PC-9 (cell line): Measurements from ENCODE around the gene CFL1. TPM values are rescaled to one million over a fixed set of nuclear protein-coding genes. Genes with fewer than 3 reads are reported as not detected.

Source experiments
- BruUV-seq: library from RNA; stranded (reverse); fragments of 400-500 nt; replicated peaks from 2 replicates; lab custom pipeline; 2021; lab: Mats Ljungman, UMichigan
- CTCF ChIA-PET: fragments of 300-600 bp; sonication (Branson Sonifier 250); formaldehyde crosslinking; loops from one replicate; lab custom pipeline; 2022; ENCODE audit warnings: antibody characterized with exemption; lab: Charles Lee
- POLR2A ChIA-PET: fragments of 300-600 bp; sonication (Branson Sonifier 250); formaldehyde crosslinking; loops from one replicate; lab custom pipeline; 2022; ENCODE audit warnings: antibody characterized with exemption; ENCODE audit not compliant: unreplicated experiment; lab: Charles Lee
- DNase-seq, 2 experiments: peaks; one replicate each; pipeline versions ENCODE4 v3.0.0 to v3.0.0-alpha.2; 2015 to 2022; ENCODE audit warnings: mixed read lengths in 1 of 2
- H2AFZ ChIP-seq: fragments of 200-600 bp; sonication (generic); 2 replicates; pipeline ENCODE4 v1.8.1; 2017; ENCODE audit warnings: antibody characterized with exemption
- H3F3A ChIP-seq: fragments of 200-600 bp; sonication (generic); 2 replicates; pipeline ENCODE4 v1.8.1; 2017; ENCODE audit warnings: antibody characterized with exemption, mild to moderate bottlenecking, low read depth; ENCODE audit not compliant: insufficient read depth
- H3K27ac ChIP-seq: fragments of 200-600 bp; sonication (generic); 2 replicates; pipeline ENCODE4 v1.6.1; 2016; ENCODE audit warnings: mixed run types
- H3K27me3 ChIP-seq: fragments of 200-600 bp; sonication (generic); 2 replicates; pipeline ENCODE4 v1.6.1; 2016; ENCODE audit warnings: low read depth, mixed run types; ENCODE audit not compliant: insufficient read depth
- H3K36me3 ChIP-seq: fragments of 200-600 bp; sonication (generic); 2 replicates; pipeline ENCODE4 v1.6.1; 2016; ENCODE audit warnings: low read depth, mixed run types
- H3K4me1 ChIP-seq: fragments of 200-600 bp; sonication (generic); replicated peaks from 2 replicates; pipeline ENCODE4 v1.6.1; 2016; ENCODE audit warnings: mixed run types; ENCODE audit not compliant: insufficient read depth
- H3K4me2 ChIP-seq: fragments of 200-600 bp; sonication (generic); 2 replicates; pipeline ENCODE4 v1.6.1; 2017; ENCODE audit warnings: mixed run types
- H3K4me3 ChIP-seq: fragments of 200-600 bp; sonication (generic); 2 replicates; pipeline ENCODE4 v1.6.1; 2016; ENCODE audit warnings: mixed run types
- H3K79me2 ChIP-seq: fragments of 200-600 bp; sonication (generic); 2 replicates; pipeline ENCODE4 v1.6.1; 2017; ENCODE audit warnings: low read depth, mixed run types
- H3K9me2 ChIP-seq: fragments of 200-600 bp; sonication (generic); 2 replicates; pipeline ENCODE4 v1.8.1; 2017; ENCODE audit warnings: mild to moderate bottlenecking; ENCODE audit not compliant: insufficient read depth
- H3K9me3 ChIP-seq: fragments of 200-600 bp; sonication (generic); 2 replicates; pipeline ENCODE4 v1.8.1; 2016; ENCODE audit warnings: low read depth; ENCODE audit not compliant: insufficient read depth
- H4K20me1 ChIP-seq: fragments of 200-600 bp; sonication (generic); 2 replicates; pipeline ENCODE4 v1.8.1; 2017; ENCODE audit not compliant: insufficient read depth
- CTCF ChIP-seq: fragments of 200-600 bp; sonication (generic); conservative IDR thresholded peaks from 2 replicates; pipeline ENCODE4 v1.6.1; 2017; ENCODE audit warnings: mixed run types, antibody characterized with exemption, mild to moderate bottlenecking, moderate library complexity
- EZH2 ChIP-seq: fragments of 200-600 bp; sonication (generic); IDR thresholded peaks from 2 replicates; pipeline ENCODE4 v1.8.0; 2017; ENCODE audit warnings: antibody characterized with exemption, low read depth
- intact Hi-C: fragments of 100-400 bp; cut with micrococcal nuclease; formaldehyde crosslinking; loops from one replicate; pipeline ENCODE4 v1.10.0; 2022; ENCODE audit not compliant: unreplicated experiment
- total RNA-seq: library from RNA; stranded (reverse); gene quantifications from 2 replicates; pipeline ENCODE4 v1.2.3, GENCODE V29; 2021

CFL1 gene
- total RNA-seq, 1 experiment from 2014 or later = 1,798 TPM

GRCh38 chr11:65816696-65817095, 41.3 kb downstream of the CFL1 start:
- TF ChIP-seq CTCF = no peak
- TF ChIP-seq EZH2 = no peak
- Histone ChIP-seq H3K9me2 (no peaks in the 10 kb centered on the region), H3K4me2 (peak overlapping the region; percentile 83; the same call in 1 of the 2 replicates), H3K4me3 (no peak overlapping the region; the same call in 1 of the 2 replicates), H3F3A (peaks cover 7% of the 10 kb centered on the region), H3K4me1 (peaks cover 8% of the 10 kb centered on the region; the same call in 1 of the 2 replicates), H3K27ac (no peak overlapping the region), H3K27me3 (no peaks in the 10 kb centered on the region), H3K79me2 (no peaks in the 10 kb centered on the region), H3K9me3 (no peaks in the 10 kb centered on the region), H2AFZ (no peak overlapping the region), H3K36me3 (no peaks in the 10 kb centered on the region), H4K20me1 (no peaks in the 10 kb centered on the region)
- CTCF ChIA-PET = interaction anchor here (0.7 to 2.7 kb wide), 4 partner anchors 17 to 104 kb away, joined by 3 to 16 read pairs (median 8); partner anchors contain the start of gene KAT5
- intact Hi-C loops = loop anchor here (1.0 to 5.0 kb wide), 3 partner anchors 36 to 179 kb away; partner anchors contain the start of genes AP5B1 and SIPA1
- POLR2A ChIA-PET = no interaction called here
- BruUV-seq = no TSS peak
- DNase-seq = no peak

- H3K4me1 ChIP-seq = peaks cover 8% of the 10 kb centered on the region; the same call in 1 of the 2 replicates
- no peak for DNase-seq
- ChIA-PET CTCF (no interaction called here), POLR2A (interaction anchor here (0.5 kb wide), 1 partner anchor 103 kb away, joined by 4 read pairs; no protein-coding TSS in a partner anchor)
- H3K27me3 ChIP-seq = no peaks in the 10 kb centered on the region
- H3K9me2 ChIP-seq = no peaks in the 10 kb centered on the region
- no peak overlapping the region for H3K27ac ChIP-seq
- no peak overlapping the region for H3K4me3 ChIP-seq
- no peaks in the 10 kb centered on the region for H3K36me3 ChIP-seq
- H2AFZ ChIP-seq = no peak overlapping the region
- TF ChIP-seq CTCF (no peak), EZH2 (no peak)
- BruUV-seq = no TSS peak
- H3K9me3 ChIP-seq = no peaks in the 10 kb centered on the region
- H4K20me1 ChIP-seq = no peaks in the 10 kb centered on the region
- peaks cover 14% of the 10 kb centered on the region for H3F3A ChIP-seq
- no peak overlapping the region for H3K4me2 ChIP-seq
- no peaks in the 10 kb centered on the region for H3K79me2 ChIP-seq
- intact Hi-C loops = loop anchor here (5.0 kb wide), 1 partner anchor 178 kb away; the partner anchor contains the start of gene SIPA1
Measured at GRCh38 chr11:65814986-65815565, 42.9 kb downstream of the CFL1 start.

- peaks cover 14% of the 10 kb centered on the region for H3F3A ChIP-seq
- H3K4me1 ChIP-seq = peaks cover 8% of the 10 kb centered on the region; the same call in 1 of the 2 replicates
- H3K36me3 ChIP-seq = no peaks in the 10 kb centered on the region
- intact Hi-C loops = no loop called here
- BruUV-seq = no TSS peak
- no peaks in the 10 kb centered on the region for H3K9me2 ChIP-seq
- H3K27ac ChIP-seq = no peak overlapping the region
- CTCF ChIA-PET = no interaction called here
- H3K27me3 ChIP-seq = no peaks in the 10 kb centered on the region
- H4K20me1 ChIP-seq = no peaks in the 10 kb centered on the region
- POLR2A ChIA-PET = no interaction called here
- no peak overlapping the region for H2AFZ ChIP-seq
- no peak overlapping the region for H3K4me3 ChIP-seq
- TF ChIP-seq CTCF = no peak
- no peak for TF ChIP-seq EZH2
- no peak for DNase-seq
- no peaks in the 10 kb centered on the region for H3K79me2 ChIP-seq
- no peaks in the 10 kb centered on the region for H3K9me3 ChIP-seq
- H3K4me2 ChIP-seq = no peak overlapping the region
Measured at GRCh38 chr11:65814131-65814985, 43.6 kb downstream of the CFL1 start.
